ENCODE data around the gene NFIC.

- no peak for TF ChIP-seq CTCF (IDR thresholded peaks at IDR 0.05; ENCODE audit: low read length)
- TF ChIP-seq EZH2 (IDR thresholded peaks at IDR 0.05; ENCODE audit: borderline replicate concordance, low read length), result no peak
Measured at GRCh38 chr19:3406571-3407111, 40.3 kb downstream of the NFIC start.

Measured in OCI-LY1 (cell line).